Suprapubic skin (tissue), 4 donors: ENCODE measurements around the gene TGM3. TPM values are rescaled to one million over a fixed set of nuclear protein-coding genes. Genes with fewer than 3 reads are reported as not detected.

ENCODE experiments used
- DNase-seq, 2 donors: peaks; one replicate each; pipeline ENCODE4 v3.0.0-alpha.2; 2019; ENCODE audit warnings: low spot score in 2 of 2
- H3K27ac ChIP-seq: fragments of 200-600 bp; sonication (generic); one replicate; pipeline ENCODE4 v1.5.1; 2019
- H3K27me3 ChIP-seq: fragments of 200-600 bp; sonication (generic); one replicate; pipeline ENCODE4 v1.5.1; 2019
- H3K36me3 ChIP-seq: fragments of 200-600 bp; sonication (generic); one replicate; pipeline ENCODE4 v1.5.1; 2019
- H3K4me1 ChIP-seq: fragments of 200-600 bp; sonication (generic); one replicate; pipeline ENCODE4 v1.5.1; 2019
- H3K4me3 ChIP-seq: fragments of 200-600 bp; sonication (generic); one replicate; pipeline ENCODE4 v1.5.1; 2019; ENCODE audit warnings: mild to moderate bottlenecking
- H3K9me3 ChIP-seq: fragments of 200-600 bp; sonication (generic); one replicate; pipeline ENCODE4 v1.5.1; 2019
- CTCF ChIP-seq, 2 donors: fragments of 200-600 bp in 1 of 2; fragments of 450-650 bp in 1 of 2; sonication (generic) in 1 of 2; IDR thresholded peaks; one replicate each; pipeline ENCODE4 v1.5.1; 2016 to 2019; ENCODE audit warnings: antibody characterized with exemption in 2 of 2, mild to moderate bottlenecking in 1 of 2, moderate library complexity in 1 of 2
- EP300 ChIP-seq: sonication (generic); formaldehyde crosslinking; IDR thresholded peaks from one replicate; pipeline ENCODE4 v1.6.1; 2017; ENCODE audit warnings: antibody characterized with exemption
- POLR2A ChIP-seq, 2 donors: fragments of 450-650 bp; IDR thresholded peaks; one replicate each; pipeline ENCODE4 v1.6.1; 2017; ENCODE audit warnings: antibody characterized with exemption in 2 of 2, mild to moderate bottlenecking in 2 of 2, moderate library complexity in 2 of 2
- POLR2AphosphoS5 ChIP-seq, 3 donors: sonication (generic); formaldehyde crosslinking; IDR thresholded peaks; one replicate each; pipeline ENCODE4 v1.6.1; 2017; ENCODE audit warnings: antibody characterized with exemption in 3 of 3
- WGBS: methylation state at CpG from one replicate; pipeline ENCODE4 v1.1.5; 2018; 5-methylcytosine and 5-hydroxymethylcytosine counted together
- total RNA-seq, 4 donors: library from RNA; depleted of rRNA; stranded (reverse); fragments of >200 nt; gene quantifications; one replicate each; pipeline ENCODE4 v1.1.0, GENCODE V29; 2016

The TGM3 gene
- total RNA-seq, 4 donors from 2014 or later: 24.9 to 56.5 (median 44.8) TPM

DNA sequence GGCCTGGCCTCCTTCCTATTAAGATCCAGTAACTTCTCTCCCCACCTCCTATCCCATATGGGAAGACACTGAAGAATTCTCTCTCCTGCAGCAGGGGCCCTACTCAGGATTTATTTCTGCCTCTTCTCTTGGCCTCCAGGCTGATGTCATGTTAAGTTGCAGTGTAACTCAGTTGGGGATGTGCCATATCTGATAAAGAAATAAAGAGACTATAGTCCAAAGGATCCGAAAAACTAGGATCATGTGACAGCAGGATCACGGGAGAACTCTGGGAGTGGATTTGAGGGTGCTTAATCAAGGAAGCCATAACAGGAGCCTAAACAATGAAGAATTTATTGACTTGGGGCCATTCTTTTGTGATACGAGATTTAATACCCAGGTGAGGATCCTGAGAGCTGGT lies 46.4 kb downstream of the TGM3 start:
- H3K4me1 ChIP-seq: no peaks in the 10 kb centered on the region
- no peak overlapping the region for H3K4me3 ChIP-seq
- TF ChIP-seq CTCF (IDR thresholded peaks at IDR 0.05): no peak
- no peak for TF ChIP-seq EP300
- TF ChIP-seq POLR2AphosphoS5 (IDR thresholded peaks at IDR 0.05): no peak
- no peak for TF ChIP-seq POLR2A (IDR thresholded peaks at IDR 0.05)
- WGBS: 54% methylated on average over 3 of the region's 3 CpGs
- no peaks in the 10 kb centered on the region for H3K36me3 ChIP-seq
- H3K27me3 ChIP-seq: no peaks in the 10 kb centered on the region
- no peak overlapping the region for H3K27ac ChIP-seq
- no peak for DNase-seq
- peaks cover under 1% of the 10 kb centered on the region for H3K9me3 ChIP-seq

DNA sequence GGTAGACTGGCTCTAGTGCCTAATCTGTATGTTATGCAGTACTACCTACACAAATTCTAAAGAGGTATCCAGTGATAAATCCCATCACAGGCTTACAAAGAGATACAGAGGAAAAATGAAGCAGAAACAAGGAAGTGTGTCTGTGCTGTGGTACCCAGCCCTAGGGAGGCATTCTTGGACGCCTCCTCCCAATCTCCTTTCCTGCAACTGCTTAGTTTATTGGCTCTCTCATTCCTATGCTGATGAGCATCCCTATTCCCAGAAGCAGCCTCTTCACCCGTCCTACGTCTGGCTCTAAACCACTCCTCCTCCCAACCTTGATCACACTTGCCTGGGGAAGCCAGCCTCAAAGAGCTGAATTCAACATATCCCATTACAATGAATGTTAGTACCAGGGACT lies 50.4 kb downstream of the TGM3 start:
- H3K27me3 ChIP-seq: peaks cover 8% of the 10 kb centered on the region
- WGBS: 50% methylated on average over 3 of the region's 3 CpGs
- H3K9me3 ChIP-seq: peaks cover 3% of the 10 kb centered on the region
- no peak overlapping the region for H3K27ac ChIP-seq
- no peak for DNase-seq
- no peak overlapping the region for H3K4me3 ChIP-seq
- TF ChIP-seq POLR2AphosphoS5 (IDR thresholded peaks at IDR 0.05): no peak
- no peak for TF ChIP-seq EP300
- TF ChIP-seq POLR2A (IDR thresholded peaks at IDR 0.05): no peak
- TF ChIP-seq CTCF (IDR thresholded peaks at IDR 0.05): no peak
- H3K36me3 ChIP-seq: no peaks in the 10 kb centered on the region
- H3K4me1 ChIP-seq: no peaks in the 10 kb centered on the region

- Histone ChIP-seq H3K36me3 (no peaks in the 10 kb centered on the region), H3K27me3 (peaks cover 8% of the 10 kb centered on the region), H3K4me3 (no peak overlapping the region), H3K27ac (no peak overlapping the region), H3K9me3 (peaks cover 3% of the 10 kb centered on the region), H3K4me1 (no peaks in the 10 kb centered on the region)
- WGBS: 79% methylated on average over 5 of the region's 5 CpGs
- TF ChIP-seq POLR2A (IDR thresholded peaks at IDR 0.05) (no peak), EP300 (no peak), CTCF (IDR thresholded peaks at IDR 0.05) (no peak), POLR2AphosphoS5 (IDR thresholded peaks at IDR 0.05) (no peak)
- no peak for DNase-seq
These were observed 52.5 kb downstream of the TGM3 start for GRCh38 chr20:2348336-2348735.

GRCh38 chr20:2349801-2350200 lies 54.0 kb downstream of the TGM3 start:
- no peak overlapping the region for H3K27ac ChIP-seq
- H3K9me3 ChIP-seq: peaks cover 3% of the 10 kb centered on the region
- no peaks in the 10 kb centered on the region for H3K36me3 ChIP-seq
- TF ChIP-seq CTCF (IDR thresholded peaks at IDR 0.05) (no peak), EP300 (no peak), POLR2AphosphoS5 (IDR thresholded peaks at IDR 0.05) (no peak), POLR2A (IDR thresholded peaks at IDR 0.05) (no peak)
- H3K4me3 ChIP-seq: no peak overlapping the region
- peaks cover 8% of the 10 kb centered on the region for H3K27me3 ChIP-seq
- no peaks in the 10 kb centered on the region for H3K4me1 ChIP-seq
- WGBS: 59% methylated on average over 4 of the region's 4 CpGs
- no peak for DNase-seq

GRCh38 chr20:2350606-2351005 lies 54.8 kb downstream of the TGM3 start:
- TF ChIP-seq CTCF (IDR thresholded peaks at IDR 0.05) (no peak), EP300 (no peak), POLR2AphosphoS5 (IDR thresholded peaks at IDR 0.05) (no peak), POLR2A (IDR thresholded peaks at IDR 0.05) (no peak)
- DNase-seq: no peak
- Histone ChIP-seq H3K4me1 (no peaks in the 10 kb centered on the region), H3K4me3 (no peak overlapping the region), H3K36me3 (no peaks in the 10 kb centered on the region), H3K27me3 (peaks cover 8% of the 10 kb centered on the region), H3K27ac (no peak overlapping the region), H3K9me3 (peaks cover 3% of the 10 kb centered on the region)
- 83% methylated on average over 5 of the region's 5 CpGs for WGBS
